SIG-M5 (cell line): ENCODE results near the gene GHRH.

Source experiments
- DNase-seq: peaks from one replicate; lab custom pipeline; 2025; lab: John Stamatoyannopoulos, UW

GHRH gene

DNA sequence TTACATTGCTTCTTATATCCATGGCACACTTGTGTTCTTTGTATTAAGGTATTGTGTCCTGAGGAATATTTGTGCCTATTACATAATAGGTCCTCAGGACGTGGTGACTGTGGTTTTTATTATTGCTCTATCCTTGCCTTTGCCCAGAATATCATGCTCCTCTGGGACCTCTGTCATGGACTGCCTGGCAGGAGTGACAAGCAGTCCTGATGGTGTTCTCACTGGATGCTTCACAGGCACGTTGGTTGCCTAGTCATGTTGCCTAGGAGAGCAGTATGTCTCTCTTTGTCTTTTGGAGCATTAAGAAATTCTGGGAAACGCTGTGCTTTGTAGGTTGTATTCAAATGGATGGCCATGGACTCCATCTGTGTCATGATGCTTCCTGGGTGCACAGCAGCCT is 57.6 kb downstream of the GHRH start:
- DNase-seq, result no peak

DNA sequence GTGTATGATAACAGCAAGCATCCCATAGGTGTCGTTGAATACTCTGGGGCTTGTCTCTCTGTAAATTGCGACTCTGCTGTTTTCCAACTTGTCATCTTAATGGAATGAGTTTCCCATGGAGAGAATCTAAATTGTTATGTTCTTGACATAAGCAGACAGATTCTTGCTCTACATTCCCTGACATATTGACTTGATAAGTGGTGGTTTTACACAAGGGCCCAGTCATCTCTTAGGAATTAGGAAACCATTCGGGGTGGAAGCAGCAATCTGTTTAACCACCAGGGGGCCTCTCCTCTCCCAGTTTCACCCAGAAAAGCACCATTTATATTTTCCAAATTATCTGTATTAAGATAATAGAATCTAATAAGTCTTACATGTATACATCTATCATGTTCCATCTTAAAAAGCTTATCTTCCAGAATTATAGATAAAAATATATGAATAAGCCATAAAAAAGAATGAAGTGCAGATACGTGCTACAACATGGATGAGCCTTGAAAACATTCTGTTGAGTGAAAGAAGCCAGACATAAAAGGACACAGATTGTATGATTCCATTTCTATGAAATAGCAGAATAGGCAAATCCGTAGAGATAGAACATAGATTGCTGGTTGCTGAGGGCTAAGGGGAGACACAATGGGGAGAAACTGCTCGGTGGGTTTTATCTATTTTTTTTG is 59.2 kb downstream of the GHRH start:
- DNase-seq, result no peak

DNA sequence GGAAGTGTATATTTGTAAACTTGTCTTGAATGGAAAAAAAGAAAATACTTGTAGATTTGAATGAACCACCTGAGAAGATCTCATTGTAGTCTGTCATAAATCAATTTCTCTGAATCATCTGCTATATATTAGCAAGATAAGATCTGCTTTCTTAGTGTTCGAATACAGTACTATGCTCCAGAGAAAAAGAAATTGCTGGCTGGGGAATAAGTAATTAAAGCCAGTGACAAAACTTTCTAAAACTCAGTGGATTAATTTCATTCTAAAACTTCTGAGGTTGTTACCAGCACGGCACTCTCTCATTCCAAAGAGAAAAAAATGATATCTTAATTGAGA is 59.8 kb downstream of the GHRH start:
- DNase-seq, result no peak
